GM21723 (cell line): ENCODE results near the gene RBBP5.

Experiments used
- ATAC-seq: cut with Tn5 transposase; IDR thresholded peaks from one replicate; pipeline ENCODE4 v1.9.1; 2021; ENCODE audit warnings: mild to moderate bottlenecking, moderate library complexity; ENCODE audit not compliant: unreplicated experiment

Gene RBBP5

GRCh38 chr1:205133287-205133686, 11.5 kb upstream of the RBBP5 start:
- ATAC-seq = no peak

- no peak for ATAC-seq
Measured at GRCh38 chr1:205129447-205130029, 7.8 kb upstream of the RBBP5 start.

- no peak for ATAC-seq
Measured at GRCh38 chr1:205128050-205128449, 6.3 kb upstream of the RBBP5 start.

- no peak for ATAC-seq
Measured at GRCh38 chr1:205127646-205128045, 5.9 kb upstream of the RBBP5 start.

- no peak for ATAC-seq
Measured at GRCh38 chr1:205124726-205125125, 2.9 kb upstream of the RBBP5 start.

- ATAC-seq = peak; percentile 13
Measured at GRCh38 chr1:205122489-205122882, 708 bp upstream of the RBBP5 start.

GRCh38 chr1:205118752-205119151, 3.0 kb downstream of the RBBP5 start:
- ATAC-seq = no peak

GRCh38 chr1:205111354-205111753, 10.4 kb downstream of the RBBP5 start:
- no peak for ATAC-seq

- no peak for ATAC-seq
Measured at GRCh38 chr1:205109711-205110110, 12.1 kb downstream of the RBBP5 start.

- ATAC-seq = no peak
Measured at GRCh38 chr1:205109269-205109668, 12.5 kb downstream of the RBBP5 start.

GRCh38 chr1:205108464-205108863, 13.3 kb downstream of the RBBP5 start:
- no peak for ATAC-seq

GRCh38 chr1:205107327-205107726, 14.5 kb downstream of the RBBP5 start:
- no peak for ATAC-seq

- no peak for ATAC-seq
Measured at GRCh38 chr1:205102404-205102803, 19.4 kb downstream of the RBBP5 start.

- ATAC-seq = no peak
Measured at GRCh38 chr1:205098242-205098641, 23.5 kb downstream of the RBBP5 start.

- ATAC-seq = no peak
Measured at GRCh38 chr1:205095422-205095821, 26.4 kb downstream of the RBBP5 start.

GRCh38 chr1:205091043-205091740, 30.6 kb downstream of the RBBP5 start:
- ATAC-seq = no peak

GRCh38 chr1:205088341-205088740, 33.4 kb downstream of the RBBP5 start:
- ATAC-seq = no peak

- no peak for ATAC-seq
Measured at GRCh38 chr1:205084360-205084759, 37.4 kb downstream of the RBBP5 start, which contains the start of gene TMEM81. Gene TMEM81, minus strand, starts transcription at chr1:205084460. Its CDS starts 140 bp downstream, at chr1:205084320.

- ATAC-seq = no peak
Measured at GRCh38 chr1:205082431-205082830, 39.3 kb downstream of the RBBP5 start.

GRCh38 chr1:205077934-205078311, 43.9 kb downstream of the RBBP5 start:
- ATAC-seq = no peak

- no peak for ATAC-seq
Measured at GRCh38 chr1:205077158-205077933, 44.4 kb downstream of the RBBP5 start.

GRCh38 chr1:205076245-205076761, 45.5 kb downstream of the RBBP5 start:
- no peak for ATAC-seq
